ENCODE data around the gene SIRT1. TPM values are rescaled to one million over a fixed set of nuclear protein-coding genes. Genes with fewer than 3 reads are reported as not detected.

SIRT1 gene
- total and polyA plus RNA-seq, 2 of the 8 experiments (the other 6 are each of a cell fraction or from before 2014, with no cell fraction given), result 22.6 to 70.9 TPM

- CTCF ChIA-PET (ENCODE audit: partially characterized antibody), result interaction anchor here (0.6 to 2.1 kb wide), 9 partner anchors 23 to 462 kb away, joined by 3 to 17 read pairs (median 4); no protein-coding TSS in a partner anchor
- Histone ChIP-seq H4K8ac (ENCODE audit: extremely low read depth, insufficient read depth, low read length) (peak overlapping the region; percentile 93; the same call in 1 of the 2 replicates), H4K91ac (replicated peaks; ENCODE audit: insufficient read length, low read length) (no peak overlapping the region), H2BK120ac (replicated peaks; ENCODE audit: low read depth, low read length) (peak overlapping the region; percentile 87), H3K4me3 (ENCODE audit: extremely low read depth in 1 of 4, insufficient read depth in 2 of 4, low read depth in 3 of 4, low read length in 4 of 4) (peak overlapping the region; percentile 90 to 100 (median 94)), H3K9ac (replicated peaks in 1 of 4; ENCODE audit: extremely low read depth in 1 of 4, low read depth in 3 of 4, low read length in 3 of 4) (peak overlapping the region; percentile 66 to 94 (median 80)), H3K9me3 (ENCODE audit: insufficient read depth in 2 of 2, low read depth in 1 of 2, low read length in 1 of 2) (no peaks in the 10 kb centered on the region), H3K79me1 (ENCODE audit: low read depth, low read length) (no peaks in the 10 kb centered on the region), H2AK5ac (ENCODE audit: low read depth, low read length) (no peak overlapping the region), H3K4me1 (replicated peaks in 1 of 4; ENCODE audit: control insufficient read depth in 3 of 4, insufficient read depth in 4 of 4, low read length in 3 of 4) (peaks cover 0 to 6% (median 5%) of the 10 kb centered on the region in 4 experiments; a peak in 5 of 7 replicates), H3K36me3 (ENCODE audit: control insufficient read depth in 2 of 4, insufficient read depth in 4 of 4, low read length in 3 of 4) (peaks cover 12 to 40% (median 24%) of the 10 kb centered on the region in 4 experiments), H2BK5ac (ENCODE audit: low read depth, low read length) (no peak overlapping the region), H3K4me2 (ENCODE audit: insufficient read depth in 1 of 2, low read depth in 2 of 2, low read length in 2 of 2) (peak overlapping the region; percentile 70 to 83; a peak in 3 of 4 replicates), H4K20me1 (replicated peaks in 1 of 2; ENCODE audit: control insufficient read depth in 1 of 2, insufficient read depth in 2 of 2, low read length in 2 of 2) (peaks cover 8 to 9% of the 10 kb centered on the region in 2 experiments), H2BK20ac (ENCODE audit: low read length) (no peak overlapping the region), H3K23me2 (ENCODE audit: low read depth, low read length) (no peaks in the 10 kb centered on the region), H2AFZ (ENCODE audit: low read length) (no peak overlapping the region), H3K27ac (ENCODE audit: low read depth, low read length) (peak overlapping the region; percentile 77), H3K4ac (replicated peaks; ENCODE audit: insufficient read length, low read depth, low read length) (no peak overlapping the region), H2BK12ac (ENCODE audit: low read depth, low read length) (no peak overlapping the region), H3K14ac (ENCODE audit: insufficient read length) (no peak overlapping the region), H3K18ac (ENCODE audit: extremely low read depth, low read length) (no peak overlapping the region; the same call in 1 of the 2 replicates), H3K56ac (replicated peaks; ENCODE audit: insufficient read length, low read depth, low read length) (peak overlapping the region; percentile 46), H3K27me3 (replicated peaks in 1 of 4; ENCODE audit: control insufficient read depth in 3 of 4, extremely low read depth in 1 of 4, insufficient read depth in 3 of 4, low read length in 3 of 4) (no peaks in the 10 kb centered on the region), H4K5ac (ENCODE audit: insufficient read length, low read depth, low read length) (peak overlapping the region; percentile 94), H2BK15ac (ENCODE audit: low read length) (no peak overlapping the region), H3K23ac (ENCODE audit: insufficient read length) (no peak overlapping the region), H3K79me2 (ENCODE audit: control insufficient read depth in 1 of 2, insufficient read depth in 2 of 2, low read length in 2 of 2) (peaks cover 22 to 52% of the 10 kb centered on the region in 2 experiments; a peak in 3 of 4 replicates)
- 0% methylated on average over 44 of the region's 73 CpGs; no CpG with 5 or more reads in 1 of the 2 experiments for whole genome bisulfite sequencing, 2 experiments (ENCODE audit: extremely low coverage in 1 of 2, insufficient coverage in 1 of 2, insufficient read length in 1 of 2, insufficient replicate concordance in 2 of 2, low coverage in 1 of 2, low lambda C conversion rate in 2 of 2, missing lambda C conversion rate in 1 of 2)
- DNase-seq (ENCODE audit: low read depth in 1 of 2, low spot score in 2 of 2) (peak in 1 of 2 experiments; percentile 81), FAIRE-seq (no peak)
- POLR2A ChIA-PET (ENCODE audit: partially characterized antibody), result interaction anchor here (0.6 to 4.9 kb wide), 18 partner anchors 9 to 566 kb away, joined by 3 to 41 read pairs (median 4); no protein-coding TSS in a partner anchor
- 0 out of 2 replicates have a peak, but pooled peaks have one; percentile 39 for TF ChIP-seq TBP (IDR thresholded peaks at IDR 0.05; ENCODE audit: low read depth, low read length)
- TF ChIP-seq E2F6 (IDR thresholded peaks at IDR 0.05), result no peak
- peak; percentile 18 for TF ChIP-seq KDM4A (IDR thresholded peaks at IDR 0.05; ENCODE audit: low read depth, low read length, severe bottlenecking)
- TF ChIP-seq RAD21 (IDR thresholded peaks at IDR 0.05 in 1 of 2, conservative IDR thresholded peaks at IDR 0.05 in 1 of 2; ENCODE audit: low read depth in 2 of 2, low read length in 2 of 2), result no peak
- peak; percentile 20; the same call in 1 of the 2 replicates for TF ChIP-seq MAX (IDR thresholded peaks at IDR 0.05)
- no peak for TF ChIP-seq SRF (IDR thresholded peaks at IDR 0.05; ENCODE audit: low read depth, low read length)
- no peak for TF ChIP-seq RNF2 (IDR thresholded peaks at IDR 0.05; ENCODE audit: borderline replicate concordance, low read depth, low read length, missing control alignments, poor library complexity, severe bottlenecking)
- no peak for TF ChIP-seq HDAC6 (IDR thresholded peaks at IDR 0.05; ENCODE audit: low read depth, low read length)
Observed at GRCh38 chr10:67884842-67885670, 600 bp downstream of the SIRT1 start.

Measured in H1 (cell line).